GM12872 (cell line): ENCODE results near the gene SP1.

Experiments
- CTCF ChIP-seq: IDR thresholded peaks from 3 replicates; pipeline ENCODE4 v1.5.1; 2011; ENCODE audit warnings: low read depth, mild to moderate bottlenecking, low read length, moderate library complexity; ENCODE audit not compliant: insufficient read depth

Gene SP1

DNA sequence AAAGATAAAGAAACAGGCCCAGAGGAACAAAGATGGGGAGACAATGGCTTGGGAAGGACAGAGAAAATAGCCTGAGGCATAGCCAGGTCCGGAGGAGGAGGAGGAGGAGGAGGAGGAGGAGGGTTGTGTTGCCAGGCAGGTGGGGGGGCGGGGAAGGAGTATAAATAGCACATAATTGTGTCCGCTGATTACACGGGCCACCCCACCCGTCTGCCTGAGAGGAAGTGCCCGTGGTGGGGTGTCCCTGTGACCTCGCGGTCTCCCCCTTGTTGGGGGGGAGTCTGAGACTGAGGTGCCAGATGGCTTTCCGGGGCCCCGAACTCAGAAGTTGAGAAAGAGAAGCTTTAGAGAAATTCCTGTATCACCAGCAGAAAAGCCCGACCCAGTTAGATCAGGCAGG is 42.0 kb upstream of the SP1 start:
- no peak for TF ChIP-seq CTCF

DNA sequence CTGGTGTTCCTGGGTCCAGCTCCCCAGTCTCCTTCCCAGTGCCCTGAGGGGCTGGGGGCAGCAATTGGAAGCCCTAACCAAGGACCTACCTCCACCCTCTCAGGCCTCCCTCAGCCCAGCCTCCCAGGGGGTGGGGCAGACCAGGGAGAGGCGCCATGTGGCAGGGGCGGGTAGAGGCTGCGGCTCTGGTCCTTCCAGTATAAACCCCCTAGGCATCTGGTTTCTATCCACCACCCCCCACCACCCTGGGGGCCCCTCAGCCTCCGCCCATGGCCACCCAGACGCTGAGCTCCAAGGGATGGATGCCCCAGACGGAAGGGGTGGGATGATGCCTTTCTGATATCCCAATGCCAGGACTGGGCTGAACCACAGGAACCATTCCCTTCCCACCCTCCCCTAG is 41.1 kb upstream of the SP1 start:
- no peak for TF ChIP-seq CTCF

GRCh38 chr12:53340398-53340797 is 39.6 kb upstream of the SP1 start:
- no peak for TF ChIP-seq CTCF

- no peak for TF ChIP-seq CTCF
These were observed 36.5 kb upstream of the SP1 start for GRCh38 chr12:53343449-53343848.

DNA sequence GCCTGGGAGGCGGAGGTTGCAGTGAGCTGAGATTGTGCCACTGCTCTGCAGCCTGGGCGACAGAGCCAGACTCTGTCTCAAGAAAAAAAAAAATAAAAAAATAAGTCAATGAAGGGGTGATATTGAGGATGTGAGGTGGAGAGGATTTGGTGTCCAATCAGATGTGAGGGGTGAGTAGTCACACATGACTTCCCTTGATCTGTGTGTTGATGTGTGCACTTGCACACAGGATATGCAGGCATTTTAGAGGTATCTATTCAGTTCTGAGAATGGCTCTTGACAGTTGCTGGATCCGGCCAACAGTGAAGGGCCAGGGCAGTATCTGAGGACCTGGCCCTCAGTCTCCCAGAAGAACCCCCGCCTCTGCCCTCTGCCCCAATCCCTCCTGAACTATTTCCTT is 36.0 kb upstream of the SP1 start:
- no peak for TF ChIP-seq CTCF

DNA sequence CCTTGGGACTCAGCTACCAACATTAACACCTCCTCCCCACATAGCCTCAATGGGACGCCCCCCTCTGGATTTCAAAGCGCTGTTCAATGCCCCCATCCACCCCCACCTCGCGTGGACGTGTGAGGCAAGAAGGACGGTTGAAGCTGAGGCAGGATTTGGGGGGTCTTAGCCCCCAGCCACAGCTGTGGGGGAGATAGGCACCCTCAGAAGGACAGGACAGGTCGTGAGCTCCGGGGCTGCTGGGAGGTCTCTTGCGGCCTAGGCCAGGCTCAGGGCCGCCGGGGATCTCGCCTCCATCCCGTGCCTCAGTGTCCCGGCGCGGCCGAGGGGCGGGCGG is 35.5 kb upstream of the SP1 start:
- TF ChIP-seq CTCF: no peak

GRCh38 chr12:53344824-53345485 is 35.0 kb upstream of the SP1 start:
- peak; percentile 84 for TF ChIP-seq CTCF
